ENCODE measurements around the gene EXOC3L1.

EXOC3L1 gene

GRCh38 chr16:67215706-67216105 is 25.8 kb upstream of the EXOC3L1 start:
- DNase-seq (ENCODE audit: low spot score), result no peak

- no peak for DNase-seq (ENCODE audit: low spot score)
Measured at GRCh38 chr16:67213197-67214019, 23.5 kb upstream of the EXOC3L1 start.

GRCh38 chr16:67212766-67213165 is 22.8 kb upstream of the EXOC3L1 start:
- no peak for DNase-seq (ENCODE audit: low spot score)

GRCh38 chr16:67211674-67212073 is 21.7 kb upstream of the EXOC3L1 start:
- DNase-seq (ENCODE audit: low spot score), result no peak

GRCh38 chr16:67210069-67210937 is 20.4 kb upstream of the EXOC3L1 start:
- no peak for DNase-seq (ENCODE audit: low spot score)

- no peak for DNase-seq (ENCODE audit: low spot score)
Measured at GRCh38 chr16:67209565-67209964, 19.6 kb upstream of the EXOC3L1 start.

- no peak for DNase-seq (ENCODE audit: low spot score)
Measured at GRCh38 chr16:67208154-67208896, 18.4 kb upstream of the EXOC3L1 start.

GRCh38 chr16:67207249-67208091 is 17.5 kb upstream of the EXOC3L1 start:
- no peak for DNase-seq (ENCODE audit: low spot score)

GRCh38 chr16:67206838-67207248 is 16.9 kb upstream of the EXOC3L1 start:
- no peak for DNase-seq (ENCODE audit: low spot score)

GRCh38 chr16:67206129-67206837 is 16.3 kb upstream of the EXOC3L1 start:
- DNase-seq (ENCODE audit: low spot score), result no peak

- no peak for DNase-seq (ENCODE audit: low spot score)
Measured at GRCh38 chr16:67204076-67204475, 14.1 kb upstream of the EXOC3L1 start.

GRCh38 chr16:67202956-67203493 is 13.1 kb upstream of the EXOC3L1 start:
- DNase-seq (ENCODE audit: low spot score), result no peak

- DNase-seq (ENCODE audit: low spot score), result no peak
Measured at GRCh38 chr16:67202426-67202825, 12.5 kb upstream of the EXOC3L1 start.

- DNase-seq (ENCODE audit: low spot score), result no peak
Measured at GRCh38 chr16:67201411-67202345, 11.7 kb upstream of the EXOC3L1 start.

GRCh38 chr16:67200491-67200890 is 10.6 kb upstream of the EXOC3L1 start:
- no peak for DNase-seq (ENCODE audit: low spot score)

GRCh38 chr16:67199808-67200198 is 9.9 kb upstream of the EXOC3L1 start:
- DNase-seq (ENCODE audit: low spot score), result no peak

- DNase-seq (ENCODE audit: low spot score), result no peak
Measured at GRCh38 chr16:67199011-67199807, 9.3 kb upstream of the EXOC3L1 start, which contains the start of gene ELMO3. ELMO3 (plus strand) TSS chr16:67199131; CDS start chr16:67199327, 196 bp downstream.

GRCh38 chr16:67198238-67198734 is 8.3 kb upstream of the EXOC3L1 start:
- peak; percentile 60 for DNase-seq (ENCODE audit: low spot score)
